Erythroblast (primary cell): ENCODE results near the gene PPP2R1B.

Experiments
- GATA1 ChIP-seq: IDR thresholded peaks from 2 replicates; pipeline ENCODE4 v1.6.1; 2011; ENCODE audit warnings: low read depth, mild to moderate bottlenecking, control low read depth, low read length, moderate library complexity
- POLR2A ChIP-seq: IDR thresholded peaks from 2 replicates; pipeline ENCODE4 v1.6.1; 2011; ENCODE audit warnings: mild to moderate bottlenecking, low read length

DNA sequence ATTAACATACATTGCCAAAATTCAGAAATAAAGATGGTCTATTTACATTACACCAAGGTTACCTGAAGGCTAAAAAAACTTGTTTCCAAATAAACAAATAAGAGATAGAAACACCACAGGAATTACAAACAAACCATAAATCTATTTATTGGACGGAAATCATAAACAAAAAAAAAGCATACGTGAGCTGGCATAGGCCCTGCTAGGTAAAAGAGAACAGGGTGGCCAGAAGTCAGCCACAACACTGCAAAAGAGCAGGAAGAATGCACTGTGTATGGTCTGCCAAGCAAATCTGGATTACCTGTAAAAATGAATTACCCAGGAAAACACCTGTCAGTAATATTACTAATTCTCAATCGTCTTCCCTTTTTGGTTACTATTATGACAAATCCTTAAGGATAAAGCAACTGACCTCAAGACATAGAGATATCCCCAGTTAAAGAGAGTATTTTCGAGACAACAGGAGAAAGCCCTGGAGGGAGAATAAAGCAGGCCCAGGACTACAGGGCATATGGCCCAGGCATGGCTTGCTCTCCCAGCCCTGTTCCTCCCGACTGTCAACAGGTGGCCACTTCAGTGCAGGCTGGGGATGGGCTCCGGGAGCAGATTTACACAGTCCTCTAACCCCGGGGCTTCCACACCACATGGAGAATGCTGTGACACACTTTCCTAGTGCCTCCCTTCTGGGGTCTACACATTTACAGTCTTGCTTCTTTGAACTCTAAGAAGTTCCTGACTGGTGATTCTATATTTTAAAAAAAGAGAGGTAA lies 18.0 kb downstream of the PPP2R1B start:
- TF ChIP-seq POLR2A, result no peak
- TF ChIP-seq GATA1, result no peak
